ENCODE results near the gene KRTCAP3. TPM values are rescaled to one million over a fixed set of nuclear protein-coding genes. Genes with fewer than 3 reads are reported as not detected.

Gene KRTCAP3
- total and polyA plus RNA-seq, 9 of the 15 experiments (the other 6 are each of a cell fraction or from before 2014, with no cell fraction given), result 0.24 to 1.4 (median 0.73) TPM

DNA sequence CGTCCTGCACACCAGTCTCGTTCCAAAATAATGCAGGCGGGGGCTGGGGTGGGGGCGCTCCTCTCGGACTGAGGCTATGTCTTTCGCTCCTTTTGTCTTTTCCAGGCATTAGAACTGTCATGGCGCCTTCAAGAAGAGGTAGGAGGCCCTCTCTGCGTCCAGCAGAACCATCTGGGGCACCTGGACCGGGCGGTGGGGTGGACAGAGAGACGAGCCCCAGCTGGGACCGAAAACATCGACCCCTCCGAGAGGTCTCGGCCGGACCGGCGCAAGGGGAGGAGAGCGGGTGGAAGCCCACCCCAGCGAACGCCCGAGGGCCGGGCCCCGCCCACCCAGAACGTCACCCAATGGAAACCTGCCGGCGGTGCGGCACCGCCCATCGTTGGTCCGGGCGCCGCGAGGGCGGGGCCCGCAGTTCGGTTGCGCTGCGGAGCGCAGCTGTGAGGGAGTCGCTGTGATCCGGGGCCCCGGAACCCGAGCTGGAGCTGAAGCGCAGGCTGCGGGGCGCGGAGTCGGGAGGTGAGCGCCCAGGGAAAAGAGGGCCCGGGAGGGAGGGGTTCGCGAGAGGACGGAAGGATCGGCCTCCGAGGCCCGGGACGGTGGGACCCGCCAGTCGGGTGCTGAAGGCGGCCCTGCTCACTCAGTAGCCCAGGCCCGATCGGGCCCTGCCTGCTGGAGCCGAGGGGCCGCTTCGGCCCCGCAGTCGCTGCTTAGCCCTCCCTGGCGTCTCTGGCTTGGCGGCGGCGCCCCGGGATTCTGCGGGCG is 13.8 kb upstream of the KRTCAP3 start, which contains the start of gene NRBP1 (continued):
- TF ChIP-seq, protein P1, sequence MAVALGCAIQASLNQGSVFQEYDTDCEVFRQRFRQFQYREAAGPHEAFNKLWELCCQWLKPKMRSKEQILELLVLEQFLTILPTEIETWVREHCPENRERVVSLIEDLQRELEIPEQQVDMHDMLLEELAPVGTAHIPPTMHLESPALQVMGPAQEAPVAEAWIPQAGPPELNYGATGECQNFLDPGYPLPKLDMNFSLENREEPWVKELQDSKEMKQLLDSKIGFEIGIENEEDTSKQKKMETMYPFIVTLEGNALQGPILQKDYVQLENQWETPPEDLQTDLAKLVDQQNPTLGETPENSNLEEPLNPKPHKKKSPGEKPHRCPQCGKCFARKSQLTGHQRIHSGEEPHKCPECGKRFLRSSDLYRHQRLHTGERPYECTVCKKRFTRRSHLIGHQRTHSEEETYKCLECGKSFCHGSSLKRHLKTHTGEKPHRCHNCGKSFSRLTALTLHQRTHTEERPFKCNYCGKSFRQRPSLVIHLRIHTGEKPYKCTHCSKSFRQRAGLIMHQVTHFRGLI (CRISPR knock-in tag; IDR thresholded peaks at IDR 0.05), result no peak
- TF ChIP-seq PRMT5 (CRISPR knock-in tag; IDR thresholded peaks at IDR 0.05) (0 out of 2 replicates have a peak, but pooled peaks have one; percentile 72), PHF8 (IDR thresholded peaks at IDR 0.05; ENCODE audit: borderline replicate concordance, low read length) (peak; percentile 98), BRF1 (IDR thresholded peaks at IDR 0.05; ENCODE audit: borderline replicate concordance, extremely low read depth, insufficient read length) (no peak), CHD1 (IDR thresholded peaks at IDR 0.05; ENCODE audit: low read length) (peak; percentile 43), SRF (CRISPR knock-in tag; IDR thresholded peaks at IDR 0.05) (0 out of 4 replicates have a peak, but pooled peaks of 1 of the 2 experiments have one; percentile 52), RFX7 (CRISPR knock-in tag; IDR thresholded peaks at IDR 0.05) (no peak), ZNF134 (CRISPR knock-in tag; conservative IDR thresholded peaks at IDR 0.05) (no peak), RCOR1 (IDR thresholded peaks at IDR 0.05; ENCODE audit: borderline replicate concordance in 1 of 2, low read depth in 2 of 2, low read length in 2 of 2) (no peak), TCF7 (IDR thresholded peaks at IDR 0.05; ENCODE audit: borderline replicate concordance) (no peak), NCOA1 (IDR thresholded peaks at IDR 0.05; ENCODE audit: low read depth) (0 out of 2 replicates have a peak, but pooled peaks have one; percentile 28), CXXC5 (CRISPR knock-in tag; IDR thresholded peaks at IDR 0.05) (peak; percentile 81), TAF15 (IDR thresholded peaks at IDR 0.05; ENCODE audit: low read depth, low read length) (no peak), GATA2 (CRISPR knock-in tag; IDR thresholded peaks at IDR 0.05) (no peak), SIN3A (IDR thresholded peaks at IDR 0.05; ENCODE audit: borderline replicate concordance in 2 of 2, control insufficient read depth in 1 of 2, low read depth in 2 of 2, low read length in 2 of 2) (peak; percentile 71 to 79), SMARCA5 (IDR thresholded peaks at IDR 0.05) (no peak), POLR2G (IDR thresholded peaks at IDR 0.05; ENCODE audit: low read depth, low read length) (peak; percentile 97), RBM22 (IDR thresholded peaks at IDR 0.05; ENCODE audit: low read depth, low read length, poor library complexity, severe bottlenecking) (no peak), RBBP5 (IDR thresholded peaks at IDR 0.05; ENCODE audit: borderline replicate concordance, insufficient read depth, low read length, poor library complexity, severe bottlenecking) (peak; percentile 61), PHF21A (IDR thresholded peaks at IDR 0.05; ENCODE audit: borderline replicate concordance, low read depth) (no peak), ZNF24 (IDR thresholded peaks at IDR 0.05) (no peak)
- TF ChIP-seq, protein P2, sequence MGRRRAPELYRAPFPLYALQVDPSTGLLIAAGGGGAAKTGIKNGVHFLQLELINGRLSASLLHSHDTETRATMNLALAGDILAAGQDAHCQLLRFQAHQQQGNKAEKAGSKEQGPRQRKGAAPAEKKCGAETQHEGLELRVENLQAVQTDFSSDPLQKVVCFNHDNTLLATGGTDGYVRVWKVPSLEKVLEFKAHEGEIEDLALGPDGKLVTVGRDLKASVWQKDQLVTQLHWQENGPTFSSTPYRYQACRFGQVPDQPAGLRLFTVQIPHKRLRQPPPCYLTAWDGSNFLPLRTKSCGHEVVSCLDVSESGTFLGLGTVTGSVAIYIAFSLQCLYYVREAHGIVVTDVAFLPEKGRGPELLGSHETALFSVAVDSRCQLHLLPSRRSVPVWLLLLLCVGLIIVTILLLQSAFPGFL (CRISPR knock-in tag; IDR thresholded peaks at IDR 0.05), result no peak
- TF ChIP-seq, protein P3, sequence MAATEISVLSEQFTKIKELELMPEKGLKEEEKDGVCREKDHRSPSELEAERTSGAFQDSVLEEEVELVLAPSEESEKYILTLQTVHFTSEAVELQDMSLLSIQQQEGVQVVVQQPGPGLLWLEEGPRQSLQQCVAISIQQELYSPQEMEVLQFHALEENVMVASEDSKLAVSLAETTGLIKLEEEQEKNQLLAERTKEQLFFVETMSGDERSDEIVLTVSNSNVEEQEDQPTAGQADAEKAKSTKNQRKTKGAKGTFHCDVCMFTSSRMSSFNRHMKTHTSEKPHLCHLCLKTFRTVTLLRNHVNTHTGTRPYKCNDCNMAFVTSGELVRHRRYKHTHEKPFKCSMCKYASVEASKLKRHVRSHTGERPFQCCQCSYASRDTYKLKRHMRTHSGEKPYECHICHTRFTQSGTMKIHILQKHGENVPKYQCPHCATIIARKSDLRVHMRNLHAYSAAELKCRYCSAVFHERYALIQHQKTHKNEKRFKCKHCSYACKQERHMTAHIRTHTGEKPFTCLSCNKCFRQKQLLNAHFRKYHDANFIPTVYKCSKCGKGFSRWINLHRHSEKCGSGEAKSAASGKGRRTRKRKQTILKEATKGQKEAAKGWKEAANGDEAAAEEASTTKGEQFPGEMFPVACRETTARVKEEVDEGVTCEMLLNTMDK (IDR thresholded peaks at IDR 0.05; ENCODE audit: borderline replicate concordance, insufficient read depth, low read depth, low read length, poor library complexity, severe bottlenecking), result no peak
